Lung (tissue), 12 donors: ENCODE results near the gene LMBR1. TPM values are rescaled to one million over a fixed set of nuclear protein-coding genes. Genes with fewer than 3 reads are reported as not detected.
"Not testable (repeated sequence)": the region's sequence is repeated elsewhere in the genome, so short reads cannot be mapped to it uniquely, and the experiment has no call there.

Source experiments
- ATAC-seq: fragments of 200-7000 bp; cut with Tn5 transposase; one replicate; pipeline ENCODE4 v1.9.1; 2020; ENCODE audit warnings: moderate number of reproducible peaks; ENCODE audit not compliant: insufficient read depth, low FRiP score
- DNase-seq, 3 donors: peaks; one replicate each; pipeline ENCODE4 v3.0.0-alpha.2; 2013 to 2017
- H3K27ac ChIP-seq, 2 donors: one replicate each; pipeline ENCODE4 v1.5.1; 2013; ENCODE audit warnings: mild to moderate bottlenecking in 2 of 2, moderate library complexity in 2 of 2, control low read depth in 1 of 2, inconsistent platforms in 1 of 2, low read depth in 1 of 2, low read length in 1 of 2
- H3K27me3 ChIP-seq, 3 donors: one replicate each; pipeline ENCODE4 v1.5.1; 2013; ENCODE audit warnings: low read length in 2 of 3; ENCODE audit not compliant: control insufficient read depth in 3 of 3, insufficient read depth in 3 of 3
- H3K36me3 ChIP-seq, 4 donors: one replicate each; pipeline ENCODE4 v1.5.1; 2013; ENCODE audit warnings: low read length in 4 of 4, mild to moderate bottlenecking in 1 of 4, moderate library complexity in 1 of 4; ENCODE audit not compliant: control insufficient read depth in 4 of 4, insufficient read depth in 4 of 4
- H3K4me1 ChIP-seq, 5 donors: one replicate each; pipeline ENCODE4 v1.5.1; 2013; ENCODE audit warnings: low read length in 5 of 5, mild to moderate bottlenecking in 2 of 5, moderate library complexity in 1 of 5; ENCODE audit not compliant: control insufficient read depth in 5 of 5, insufficient read depth in 5 of 5
- H3K4me3 ChIP-seq: one replicate; pipeline ENCODE4 v1.5.1; 2013; ENCODE audit warnings: mild to moderate bottlenecking, control low read depth, moderate library complexity
- H3K9ac ChIP-seq, 2 donors: one replicate each; pipeline ENCODE4 v1.5.1; 2013; ENCODE audit warnings: low read length in 2 of 2, control low read depth in 1 of 2; ENCODE audit not compliant: insufficient read depth in 1 of 2
- H3K9me3 ChIP-seq, 4 donors: one replicate each; pipeline ENCODE4 v1.5.1; 2013; ENCODE audit warnings: low read length in 3 of 4, mild to moderate bottlenecking in 1 of 4, moderate library complexity in 1 of 4; ENCODE audit not compliant: control insufficient read depth in 4 of 4, insufficient read depth in 3 of 4
- WGBS, 2 donors: extraction: QIAGEN DNeasy Blood & Tissue Kit; methylation state at CpG; one replicate each; pipeline ENCODE4 v1.1.7; 2013; 5-methylcytosine and 5-hydroxymethylcytosine counted together
- polyA plus RNA-seq, 2 donors: library from polyadenylated mRNA; stranded (reverse); fragments of 200-250 nt; gene quantifications; one replicate each; pipeline ENCODE4 v1.2.1, GENCODE V29; 2013
- total RNA-seq, 2 donors: library from RNA; depleted of rRNA in 1 of 2; stranded (reverse); fragments of >200 nt in 1 of 2; gene quantifications; one replicate each; pipeline ENCODE4 v1.2.1, GENCODE V29; 2014 to 2021
- TF ChIP-seq, protein P1 (sequence below): IDR thresholded peaks from 2 replicates; pipeline ENCODE4 v1.5.1; 2012; ENCODE audit warnings: mild to moderate bottlenecking; ENCODE audit errors: control extremely low read depth, extremely low read depth
- donor health status: control.
- donor health status: control.
- donor health status: Bipolar disorder and iron deficiency.
- donor health status: healthy.
- donor health status: DM: yes; HTN: yes; CAD: no.

The LMBR1 gene
- total and polyA plus RNA-seq, 4 donors: 9.7 to 119 (median 45.0) TPM

- Histone ChIP-seq H3K36me3 (peaks cover 0 to 4% (median 1%) of the 10 kb centered on the region in 4 donors), H3K9me3 (peaks cover 0 to 11% (median 1%) of the 10 kb centered on the region in 4 donors), H3K27ac (no peak overlapping the region), H3K27me3 (no peaks in the 10 kb centered on the region), H3K4me3 (no peak overlapping the region), H3K9ac (no peak overlapping the region), H3K4me1 (no peaks in the 10 kb centered on the region)
- DNase-seq (no peak), ATAC-seq (no peak)
- TF ChIP-seq, protein P1, sequence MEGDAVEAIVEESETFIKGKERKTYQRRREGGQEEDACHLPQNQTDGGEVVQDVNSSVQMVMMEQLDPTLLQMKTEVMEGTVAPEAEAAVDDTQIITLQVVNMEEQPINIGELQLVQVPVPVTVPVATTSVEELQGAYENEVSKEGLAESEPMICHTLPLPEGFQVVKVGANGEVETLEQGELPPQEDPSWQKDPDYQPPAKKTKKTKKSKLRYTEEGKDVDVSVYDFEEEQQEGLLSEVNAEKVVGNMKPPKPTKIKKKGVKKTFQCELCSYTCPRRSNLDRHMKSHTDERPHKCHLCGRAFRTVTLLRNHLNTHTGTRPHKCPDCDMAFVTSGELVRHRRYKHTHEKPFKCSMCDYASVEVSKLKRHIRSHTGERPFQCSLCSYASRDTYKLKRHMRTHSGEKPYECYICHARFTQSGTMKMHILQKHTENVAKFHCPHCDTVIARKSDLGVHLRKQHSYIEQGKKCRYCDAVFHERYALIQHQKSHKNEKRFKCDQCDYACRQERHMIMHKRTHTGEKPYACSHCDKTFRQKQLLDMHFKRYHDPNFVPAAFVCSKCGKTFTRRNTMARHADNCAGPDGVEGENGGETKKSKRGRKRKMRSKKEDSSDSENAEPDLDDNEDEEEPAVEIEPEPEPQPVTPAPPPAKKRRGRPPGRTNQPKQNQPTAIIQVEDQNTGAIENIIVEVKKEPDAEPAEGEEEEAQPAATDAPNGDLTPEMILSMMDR: no peak
Observed at GRCh38 chr7:156702399-156702798, 190.6 kb downstream of the LMBR1 start.

GRCh38 chr7:156701787-156702186 lies 191.2 kb downstream of the LMBR1 start:
- peaks cover 0 to 11% (median under 1%) of the 10 kb centered on the region in 4 donors for H3K9me3 ChIP-seq
- ATAC-seq, H3K27ac ChIP-seq, H3K4me3 ChIP-seq, H3K9ac ChIP-seq, H3K4me1 ChIP-seq, H3K27me3 ChIP-seq, H3K36me3 ChIP-seq, DNase-seq: not testable (repeated sequence)
- 98 to 100% methylated on average over 1 of the region's 1 CpG for WGBS, 2 donors

GRCh38 chr7:156698512-156698911 lies 194.5 kb downstream of the LMBR1 start:
- not testable (repeated sequence) for H3K36me3 ChIP-seq, H3K9me3 ChIP-seq, H3K4me3 ChIP-seq, H3K4me1 ChIP-seq, H3K27ac ChIP-seq, H3K27me3 ChIP-seq, ATAC-seq, DNase-seq, H3K9ac ChIP-seq
- 98 to 99% methylated on average over 4 of the region's 4 CpGs for WGBS, 2 donors

- DNase-seq, H3K9ac ChIP-seq, H3K27ac ChIP-seq, H3K36me3 ChIP-seq, H3K4me3 ChIP-seq, ATAC-seq, H3K9me3 ChIP-seq, H3K27me3 ChIP-seq, H3K4me1 ChIP-seq: not testable (repeated sequence)
- WGBS, 2 donors: 96 to 98% methylated on average over 9 of the region's 9 CpGs
Observed at GRCh38 chr7:156697283-156697682, 195.7 kb downstream of the LMBR1 start.

- H3K4me3 ChIP-seq: no peak overlapping the region
- no peak for DNase-seq
- no peak overlapping the region for H3K9ac ChIP-seq
- no peak overlapping the region for H3K27ac ChIP-seq
- 96 to 98% methylated on average over 3 of the region's 3 CpGs for whole genome bisulfite sequencing, 2 donors
- no peaks in the 10 kb centered on the region for H3K27me3 ChIP-seq
- H3K4me1 ChIP-seq: no peaks in the 10 kb centered on the region
- peaks cover 0 to 7% (median 0%) of the 10 kb centered on the region in 4 donors for H3K9me3 ChIP-seq
- ATAC-seq: no peak
- peaks cover 0 to 4% (median 0%) of the 10 kb centered on the region in 4 donors for H3K36me3 ChIP-seq
- TF ChIP-seq, protein P1: no peak
Observed at GRCh38 chr7:156693627-156694026, 199.4 kb downstream of the LMBR1 start.
